Measurements from ENCODE around the gene TTC7B.

DNA sequence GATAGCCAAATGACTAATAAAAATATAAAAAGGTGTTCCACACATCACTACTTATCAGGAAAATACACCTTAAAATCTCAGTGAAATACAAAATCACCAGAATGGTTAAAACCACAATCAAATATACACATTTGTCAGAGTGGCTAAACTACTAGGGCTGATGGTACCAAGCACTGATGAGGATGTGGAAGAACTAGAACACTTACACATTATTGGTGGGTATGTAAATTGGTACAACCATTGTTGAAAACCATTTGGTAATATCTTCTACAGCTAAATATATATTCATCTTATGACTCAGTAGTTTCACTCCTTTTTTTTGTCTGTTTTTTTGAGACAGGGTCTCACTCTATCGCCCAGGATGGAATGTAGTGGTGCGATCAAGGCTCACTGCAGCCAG is 48.5 kb upstream of the TTC7B start:
- TF ChIP-seq POLR2A (IDR thresholded peaks at IDR 0.05) (no peak), POLR2AphosphoS5 (IDR thresholded peaks at IDR 0.05) (no peak), CTCF (IDR thresholded peaks at IDR 0.05) (no peak), EP300 (IDR thresholded peaks at IDR 0.05; ENCODE audit: low read depth) (no peak)
